HG03135 (cell line): ENCODE data around the gene POLD2.
A peak's percentile ranks its signal among the peaks of the same experiment; 100 is the strongest.

Source experiments
- ATAC-seq: cut with Tn5 transposase; IDR thresholded peaks from one replicate; pipeline ENCODE4 v1.9.1; 2021; ENCODE audit warnings: mild to moderate bottlenecking, moderate library complexity; ENCODE audit not compliant: unreplicated experiment

The POLD2 gene

DNA sequence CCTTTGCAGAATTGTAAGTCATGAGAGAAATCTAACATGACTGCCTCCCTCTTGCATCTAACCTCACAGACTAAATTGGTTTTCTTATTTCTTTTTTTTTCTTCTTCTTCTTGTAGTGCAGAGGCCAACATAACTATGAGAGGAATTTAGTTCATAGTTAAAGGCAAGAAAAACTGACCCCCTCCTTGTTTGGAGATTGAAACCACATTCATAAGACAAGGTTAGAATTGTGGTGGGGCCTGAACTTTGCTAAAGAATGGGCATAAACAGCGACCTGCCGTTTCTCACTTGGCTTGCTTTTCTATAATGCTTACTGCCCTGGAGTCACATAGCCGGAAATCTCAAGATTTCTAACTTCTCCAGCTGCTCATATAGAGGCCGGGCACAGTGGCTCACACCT lies 38.6 kb downstream of the POLD2 start:
- ATAC-seq, result no peak

- ATAC-seq, result no peak
These were observed 39.6 kb downstream of the POLD2 start for GRCh38 chr7:44083796-44084195.

DNA sequence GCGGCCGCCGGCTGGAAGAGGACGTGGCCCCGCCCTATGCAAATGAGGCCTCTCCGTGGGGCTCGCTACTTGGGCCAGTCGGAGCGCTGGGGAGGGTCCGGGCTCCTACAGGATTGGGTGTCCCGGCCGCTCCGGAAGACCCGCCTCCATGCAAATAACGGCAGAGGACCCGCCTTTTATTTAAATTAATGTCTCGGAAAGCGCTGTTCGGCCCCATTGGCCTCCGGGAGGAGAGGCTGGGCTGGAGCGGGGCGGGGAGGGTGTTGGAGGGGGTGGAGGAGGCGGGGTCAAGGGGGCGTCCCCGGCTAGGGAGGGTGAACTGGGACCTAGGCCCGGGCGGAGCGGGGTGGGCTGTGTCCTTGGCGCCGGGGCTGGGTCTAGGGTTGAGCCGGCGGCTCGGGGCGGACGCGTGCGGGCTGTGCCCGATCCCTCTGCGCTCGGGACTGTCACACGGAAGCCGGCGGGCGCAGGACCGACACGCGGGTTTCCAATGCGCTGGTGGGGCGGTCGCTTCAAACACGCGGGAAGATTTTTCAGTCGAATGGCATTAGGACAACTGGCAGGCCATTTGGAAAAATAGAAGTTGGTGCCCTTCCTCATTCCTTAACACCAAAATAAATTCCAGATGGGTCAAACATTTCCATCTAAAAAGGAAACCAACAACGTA lies 40.7 kb downstream of the POLD2 start:
- ATAC-seq, result peak; percentile 91

DNA sequence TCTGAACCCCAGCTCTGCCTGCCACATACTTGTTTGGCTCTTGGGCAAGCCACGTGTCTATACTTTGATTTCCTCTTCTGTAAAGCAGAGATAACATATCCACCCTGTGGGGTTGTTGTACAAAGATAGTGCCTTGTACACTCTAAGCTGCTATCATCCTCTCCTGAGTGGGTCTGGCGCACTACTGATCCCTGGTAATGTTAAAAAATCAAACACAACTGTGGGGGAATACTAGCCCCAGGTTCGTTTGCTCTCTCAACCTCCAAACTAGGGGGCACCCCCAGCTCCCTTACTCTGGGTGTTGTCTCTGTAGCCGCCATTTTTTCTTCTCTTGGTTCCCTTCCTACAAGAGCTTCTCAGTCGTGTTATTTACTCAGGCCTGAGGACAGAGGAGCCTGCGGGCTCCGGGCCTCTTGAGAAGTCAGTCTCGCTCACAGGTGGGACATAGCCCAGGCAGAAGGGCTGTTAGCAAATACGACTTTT lies 42.0 kb downstream of the POLD2 start:
- no peak for ATAC-seq

DNA sequence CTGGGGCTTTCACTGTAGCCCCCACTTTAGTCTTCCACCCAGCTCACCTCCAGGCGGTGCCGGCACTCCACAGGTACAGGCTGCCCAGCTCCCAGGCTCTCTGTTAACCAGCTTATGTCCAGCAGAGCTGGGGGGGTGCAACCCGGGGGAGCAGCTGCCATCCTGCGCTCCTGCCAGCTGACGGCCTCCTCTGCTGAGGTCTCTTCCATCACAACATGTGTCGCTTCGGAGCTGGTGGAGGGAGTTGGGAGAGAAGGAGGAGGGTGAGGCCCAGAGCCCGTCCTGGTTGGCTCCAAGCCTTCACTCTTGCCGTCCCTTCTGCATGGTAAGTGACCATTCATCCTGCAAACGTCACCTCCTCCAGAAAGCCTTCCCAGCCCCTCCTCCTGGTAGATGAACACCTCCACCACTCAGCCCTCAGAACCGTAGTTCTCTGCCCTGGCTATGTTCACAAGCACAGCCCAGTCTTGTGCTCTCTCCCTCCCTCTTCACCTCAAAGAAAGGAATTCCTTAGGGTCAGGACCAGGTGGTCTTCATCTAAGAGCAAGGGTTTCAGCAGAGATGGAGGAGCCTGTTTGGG lies 42.6 kb downstream of the POLD2 start:
- ATAC-seq, result no peak

GRCh38 chr7:44080118-44080517 lies 43.2 kb downstream of the POLD2 start:
- ATAC-seq, result no peak

GRCh38 chr7:44079331-44080021 lies 43.9 kb downstream of the POLD2 start:
- ATAC-seq, result no peak

- ATAC-seq, result no peak
These were observed 44.8 kb downstream of the POLD2 start for GRCh38 chr7:44078521-44078920.

GRCh38 chr7:44077681-44078091 lies 45.7 kb downstream of the POLD2 start:
- ATAC-seq, result no peak

GRCh38 chr7:44077061-44077460 lies 46.3 kb downstream of the POLD2 start:
- no peak for ATAC-seq

- ATAC-seq, result no peak
These were observed 47.0 kb downstream of the POLD2 start for GRCh38 chr7:44076101-44076895.

GRCh38 chr7:44075296-44076075 lies 47.9 kb downstream of the POLD2 start:
- no peak for ATAC-seq

GRCh38 chr7:44074349-44074695 lies 49.0 kb downstream of the POLD2 start:
- ATAC-seq, result no peak

GRCh38 chr7:44073664-44074348 lies 49.5 kb downstream of the POLD2 start:
- no peak for ATAC-seq

DNA sequence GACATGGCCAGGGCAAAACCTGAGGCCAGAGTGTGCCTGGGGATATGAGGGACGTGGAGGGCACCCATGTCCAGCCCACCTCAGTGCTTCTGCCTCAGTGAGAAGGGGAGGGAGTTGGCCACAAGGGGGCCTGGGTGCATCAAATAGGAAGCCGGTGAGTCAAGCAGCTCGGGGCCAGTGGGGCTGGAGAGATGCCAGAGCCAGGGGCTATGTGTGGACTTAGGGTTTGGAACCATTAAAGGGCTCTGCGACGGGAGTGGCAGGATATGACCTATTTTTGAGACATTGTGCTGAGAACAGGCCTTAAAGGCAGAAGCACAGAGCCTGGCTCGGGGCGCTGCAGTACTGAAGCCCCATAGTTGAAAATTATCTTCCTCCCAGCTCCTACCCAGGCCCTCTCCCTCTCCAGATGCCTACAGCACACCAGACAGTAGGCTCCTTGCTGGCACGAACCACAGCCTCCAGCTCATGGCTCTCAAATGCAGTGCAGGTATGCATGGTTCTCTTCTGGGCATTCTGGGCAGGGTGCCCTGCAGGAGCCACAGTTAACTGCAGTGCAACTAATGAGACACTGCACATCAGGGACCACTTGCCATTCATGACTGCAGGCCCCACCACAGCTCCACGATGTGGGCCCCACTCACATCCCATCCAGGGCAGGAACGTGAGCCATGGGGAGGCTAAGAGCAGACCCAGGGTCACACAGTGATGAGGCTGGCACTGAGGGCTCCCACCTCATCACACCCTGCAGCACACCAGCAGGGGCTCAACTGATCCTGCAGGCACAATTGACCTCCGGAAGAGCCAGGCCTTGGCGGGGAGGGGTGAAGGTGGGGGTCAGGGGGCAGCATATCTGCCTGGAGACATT lies 50.8 kb downstream of the POLD2 start:
- ATAC-seq, result no peak

- ATAC-seq, result no peak
These were observed 51.5 kb downstream of the POLD2 start for GRCh38 chr7:44071726-44072363.

DNA sequence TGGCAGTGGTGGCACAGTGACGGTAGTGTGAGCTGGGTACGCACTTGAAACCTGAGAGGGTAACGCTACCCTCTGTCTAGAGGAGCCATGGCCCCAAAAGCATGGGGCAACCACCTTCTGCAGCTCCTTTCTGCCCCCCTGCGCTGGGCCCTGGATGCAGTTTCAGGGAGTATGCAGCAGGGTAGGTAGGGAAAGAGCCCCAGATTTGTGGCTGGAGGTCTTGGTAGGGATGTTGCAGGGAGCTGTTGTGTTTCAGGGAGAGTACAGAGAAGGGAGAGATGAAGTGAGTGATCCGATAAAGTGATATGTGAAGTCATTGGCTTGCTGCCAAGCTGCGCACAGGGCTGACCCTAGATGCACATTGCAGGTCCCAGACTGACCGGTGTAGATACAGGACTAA lies 55.3 kb downstream of the POLD2 start:
- ATAC-seq, result no peak

GRCh38 chr7:44067064-44067951 lies 56.0 kb downstream of the POLD2 start:
- ATAC-seq, result no peak
